OCI-LY7 (cell line): ENCODE results near the gene GLB1L.

Experiments used
- CTCF ChIP-seq: fragments of 200-600 bp; sonication (generic); conservative IDR thresholded peaks from 2 replicates; pipeline ENCODE4 v1.5.1; 2014; ENCODE audit warnings: mild to moderate bottlenecking, antibody characterized with exemption, low read length, moderate library complexity, mixed read lengths
- EZH2phosphoT487 ChIP-seq: fragments of 200-600 bp; sonication (generic); IDR thresholded peaks from 2 replicates; pipeline ENCODE4 v1.6.1; 2018; ENCODE audit warnings: low read depth, borderline replicate concordance, mild to moderate bottlenecking, mixed run types, antibody characterized with exemption, low read length, moderate library complexity, mixed read lengths

GRCh38 chr2:219214786-219215185 lies 30.5 kb downstream of the GLB1L start:
- TF ChIP-seq CTCF, result no peak
- no peak for TF ChIP-seq EZH2phosphoT487
